GM18951 (cell line): ENCODE measurements around the gene ZNF8.
"Not testable (repeated sequence)": the region's sequence is repeated elsewhere in the genome, so short reads cannot be mapped to it uniquely, and the experiment has no call there.

Experiments
- POLR2A ChIP-seq: IDR thresholded peaks from 4 replicates; pipeline ENCODE4 v1.6.1; 2011; ENCODE audit warnings: mild to moderate bottlenecking; ENCODE audit not compliant: insufficient read length, insufficient read depth; ENCODE audit errors: extremely low read depth
- in situ Hi-C: fragments of 300-500 bp; cut with MboI; formaldehyde crosslinking; loops from one replicate; pipeline ENCODE4 v1.12.0; 2022; ENCODE audit warnings: low sequenced_read_pairs, mixed read lengths, inconsistent platforms; ENCODE audit not compliant: unreplicated experiment

ZNF8 gene

GRCh38 chr19:58278541-58279041, at the start of gene ZNF8:
Gene ZNF8 (plus strand): TSS chr19:58278955. CDS start chr19:58279082, 127 bp downstream.
- in situ Hi-C loops = no loop called here
- TF ChIP-seq POLR2A = peak; percentile 81

GRCh38 chr19:58229255-58229639, 49.5 kb upstream of the ZNF8 start:
- in situ Hi-C loops = no loop called here
- no peak for TF ChIP-seq POLR2A

GRCh38 chr19:58237324-58237723, 41.4 kb upstream of the ZNF8 start:
- no peak for TF ChIP-seq POLR2A

GRCh38 chr19:58243351-58243750, 35.4 kb upstream of the ZNF8 start:
- in situ Hi-C loops = no loop called here
- no peak for TF ChIP-seq POLR2A

More at GRCh38 chr19:58237324-58237723, 41.4 kb upstream of the ZNF8 start:
- in situ Hi-C loops = no loop called here

- in situ Hi-C loops = no loop called here
- TF ChIP-seq POLR2A = no peak
Measured at GRCh38 chr19:58248886-58249285, 29.9 kb upstream of the ZNF8 start.

GRCh38 chr19:58252102-58252685, 26.6 kb upstream of the ZNF8 start:
- TF ChIP-seq POLR2A = no peak
- in situ Hi-C loops = no loop called here

- in situ Hi-C loops = not testable (repeated sequence)
Measured at GRCh38 chr19:58258259-58258658, 20.5 kb upstream of the ZNF8 start.

GRCh38 chr19:58261600-58261967, 17.2 kb upstream of the ZNF8 start:
- in situ Hi-C loops = no loop called here
- no peak for TF ChIP-seq POLR2A

- in situ Hi-C loops = no loop called here
- no peak for TF ChIP-seq POLR2A
Measured at GRCh38 chr19:58261968-58262921, 16.5 kb upstream of the ZNF8 start.

GRCh38 chr19:58262922-58263296, 15.8 kb upstream of the ZNF8 start:
- TF ChIP-seq POLR2A = no peak
- in situ Hi-C loops = no loop called here

GRCh38 chr19:58265100-58265499, 13.7 kb upstream of the ZNF8 start:
- in situ Hi-C loops = no loop called here
- no peak for TF ChIP-seq POLR2A

GRCh38 chr19:58268344-58268743, 10.4 kb upstream of the ZNF8 start:
- in situ Hi-C loops = no loop called here
- TF ChIP-seq POLR2A = no peak

- in situ Hi-C loops = no loop called here
- TF ChIP-seq POLR2A = no peak
Measured at GRCh38 chr19:58274771-58275201, 4.0 kb upstream of the ZNF8 start.

- no peak for TF ChIP-seq POLR2A
- in situ Hi-C loops = no loop called here
Measured at GRCh38 chr19:58275564-58275963, 3.2 kb upstream of the ZNF8 start.
